Upper lobe of left lung (tissue), 6 donors: ENCODE results near the gene STAG1. TPM values are rescaled to one million over a fixed set of nuclear protein-coding genes. Genes with fewer than 3 reads are reported as not detected.

Experiments used
- ATAC-seq, 2 donors: fragments of 200-7000 bp; cut with Tn5 transposase; one replicate each; pipeline ENCODE4 v1.9.1; 2022; ENCODE audit warnings: mild to moderate bottlenecking in 2 of 2, moderate library complexity in 2 of 2; ENCODE audit not compliant: low FRiP score in 2 of 2
- DNase-seq, 2 donors: peaks; one replicate each; pipeline ENCODE4 v3.0.0-alpha.2; 2019 to 2020
- H3K27ac ChIP-seq, 4 donors: fragments of 200-600 bp; sonication (generic); one replicate each; pipeline ENCODE4 v1.5.1; 2016 to 2019
- H3K27me3 ChIP-seq, 4 donors: fragments of 200-600 bp; sonication (generic); one replicate each; pipeline ENCODE4 v1.5.1; 2017 to 2019
- H3K36me3 ChIP-seq, 4 donors: fragments of 200-600 bp; sonication (generic); one replicate each; pipeline ENCODE4 v1.5.1; 2016 to 2019
- H3K4me1 ChIP-seq, 4 donors: fragments of 200-600 bp; sonication (generic); one replicate each; pipeline ENCODE4 v1.5.1; 2018 to 2019
- H3K4me3 ChIP-seq, 4 donors: fragments of 200-600 bp; sonication (generic); one replicate each; pipeline ENCODE4 v1.5.1; 2017 to 2019; ENCODE audit warnings: mild to moderate bottlenecking in 2 of 4, moderate library complexity in 1 of 4
- H3K9me3 ChIP-seq, 4 donors: fragments of 200-600 bp; sonication (generic); one replicate each; pipeline ENCODE4 v1.5.1; 2018 to 2019
- CTCF ChIP-seq, 6 experiments: fragments of 450-650 bp in 4 of 6; fragments of 200-600 bp in 2 of 6; sonication (generic) in 2 of 6; IDR thresholded peaks; one replicate each; pipeline ENCODE4 v1.5.1; 2016 to 2019; ENCODE audit warnings: antibody characterized with exemption in 6 of 6
- EP300 ChIP-seq, 4 donors: sonication (generic); formaldehyde crosslinking; IDR thresholded peaks; one replicate each; pipeline ENCODE4 v1.5.1; 2017; ENCODE audit warnings: antibody characterized with exemption in 4 of 4, control low read depth in 2 of 4
- POLR2A ChIP-seq, 4 donors: fragments of 450-650 bp; IDR thresholded peaks; one replicate each; pipeline ENCODE4 v1.5.1; 2016 to 2017; ENCODE audit warnings: antibody characterized with exemption in 4 of 4, mild to moderate bottlenecking in 2 of 4
- POLR2AphosphoS5 ChIP-seq, 2 donors: sonication (generic); formaldehyde crosslinking; IDR thresholded peaks; one replicate each; pipeline ENCODE4 v1.5.1; 2017; ENCODE audit warnings: antibody characterized with exemption in 2 of 2
- WGBS, 2 donors: methylation state at CpG; one replicate each; pipeline ENCODE4 v1.1.5; 2017 to 2018; 5-methylcytosine and 5-hydroxymethylcytosine counted together
- total RNA-seq, 6 donors: library from RNA; depleted of rRNA in 4 of 6; stranded (reverse); fragments of >200 nt in 4 of 6; gene quantifications; one replicate each; pipeline versions ENCODE4 v1.1.0 to v1.2.1, GENCODE V29; 2016 to 2021
- donor health status: DM: no; HTN: no; CAD: no; lungs with moderate emphysema.
- donor health status: DM: no; HTN: yes; CAD: no; lungs with severe emphysema.

STAG1 gene
- total RNA-seq, 6 donors from 2014 or later = 19.1 to 65.0 (median 34.2) TPM

DNA sequence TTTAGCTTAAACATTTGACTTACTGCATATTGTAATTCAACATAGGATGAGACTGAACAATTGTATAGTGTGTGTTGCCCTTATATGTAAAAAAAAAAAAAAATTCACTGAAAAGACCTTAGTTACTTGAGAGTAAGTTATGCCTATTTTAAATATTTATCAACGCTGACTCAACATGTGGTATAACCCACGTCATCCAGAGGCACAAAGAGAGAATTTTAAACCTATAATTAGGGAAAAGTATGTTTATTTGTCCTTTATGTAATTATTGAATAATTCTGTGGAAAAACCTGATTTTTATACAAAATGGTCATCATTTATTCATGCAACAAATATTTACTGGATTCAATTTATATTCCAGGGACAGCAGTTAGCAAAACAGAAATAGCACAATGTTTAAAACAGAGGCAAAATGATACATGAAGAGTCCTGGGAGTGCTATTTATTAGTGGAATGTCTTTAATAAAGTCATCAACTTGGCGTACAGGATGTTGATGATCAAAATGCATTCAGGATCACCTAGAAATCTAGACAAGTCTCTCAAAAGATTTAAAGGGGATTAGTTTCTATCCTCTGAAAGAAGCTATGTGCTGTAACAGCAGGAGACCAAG, 278.4 kb downstream of the STAG1 start:
- no peak for ATAC-seq
- TF ChIP-seq POLR2AphosphoS5 (IDR thresholded peaks at IDR 0.05) = no peak
- no peak for TF ChIP-seq CTCF (IDR thresholded peaks at IDR 0.05)
- TF ChIP-seq EP300 (IDR thresholded peaks at IDR 0.05) = no peak
- TF ChIP-seq POLR2A (IDR thresholded peaks at IDR 0.05) = no peak
- 93 to 96% methylated on average over 3 of the region's 3 CpGs for WGBS, 2 donors

GRCh38 chr3:136465296-136465695, 286.9 kb downstream of the STAG1 start:
- TF ChIP-seq EP300 (IDR thresholded peaks at IDR 0.05) (no peak), POLR2A (IDR thresholded peaks at IDR 0.05) (no peak), POLR2AphosphoS5 (IDR thresholded peaks at IDR 0.05) (no peak), CTCF (IDR thresholded peaks at IDR 0.05) (no peak)
- DNase-seq = no peak

More for the DNA sequence above, 278.4 kb downstream of the STAG1 start:
- Histone ChIP-seq H3K4me3 (no peak overlapping the region), H3K4me1 (no peaks in the 10 kb centered on the region), H3K27me3 (no peaks in the 10 kb centered on the region), H3K9me3 (no peaks in the 10 kb centered on the region), H3K36me3 (peaks cover 0 to 36% (median 2%) of the 10 kb centered on the region in 4 donors), H3K27ac (no peak overlapping the region)
- DNase-seq = no peak

DNA sequence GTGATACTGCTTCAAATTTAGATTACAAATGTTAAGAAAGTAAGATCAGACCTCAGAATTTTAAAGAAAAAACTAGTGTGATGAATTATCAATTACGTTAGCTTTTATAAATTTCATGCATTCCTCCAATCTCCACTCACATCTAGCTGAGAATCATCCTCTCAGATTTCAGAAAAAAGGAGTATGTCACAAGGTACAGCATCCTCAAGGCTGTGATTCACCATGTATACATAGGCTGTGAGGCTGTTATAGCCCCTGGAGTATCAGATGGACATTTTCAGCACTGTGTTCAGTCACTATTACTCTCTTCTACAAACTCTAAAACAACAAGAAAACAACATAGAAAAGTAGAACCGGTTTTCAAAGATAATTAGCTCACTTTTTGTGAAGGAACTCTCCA, 287.7 kb downstream of the STAG1 start:
- 88 to 89% methylated on average over 2 of the region's 2 CpGs for WGBS, 2 donors
- Histone ChIP-seq H3K27ac (no peak overlapping the region), H3K4me1 (no peaks in the 10 kb centered on the region), H3K36me3 (peaks cover 0 to 11% (median 7%) of the 10 kb centered on the region in 4 donors), H3K9me3 (no peaks in the 10 kb centered on the region), H3K27me3 (no peaks in the 10 kb centered on the region), H3K4me3 (no peak overlapping the region)
- ATAC-seq (no peak), DNase-seq (no peak)
- TF ChIP-seq CTCF (IDR thresholded peaks at IDR 0.05) = no peak
- TF ChIP-seq EP300 (IDR thresholded peaks at IDR 0.05) = no peak
- TF ChIP-seq POLR2A (IDR thresholded peaks at IDR 0.05) = no peak
- no peak for TF ChIP-seq POLR2AphosphoS5 (IDR thresholded peaks at IDR 0.05)

More at GRCh38 chr3:136465296-136465695, 286.9 kb downstream of the STAG1 start:
- no peaks in the 10 kb centered on the region for H3K4me1 ChIP-seq
- H3K27me3 ChIP-seq = no peaks in the 10 kb centered on the region
- peaks cover 0 to 9% (median 7%) of the 10 kb centered on the region in 4 donors for H3K36me3 ChIP-seq
- H3K4me3 ChIP-seq = no peak overlapping the region
- no peak for ATAC-seq
- H3K27ac ChIP-seq = no peak overlapping the region
- WGBS, 2 donors = 95 to 97% methylated on average over 5 of the region's 5 CpGs
- H3K9me3 ChIP-seq = no peaks in the 10 kb centered on the region

DNA sequence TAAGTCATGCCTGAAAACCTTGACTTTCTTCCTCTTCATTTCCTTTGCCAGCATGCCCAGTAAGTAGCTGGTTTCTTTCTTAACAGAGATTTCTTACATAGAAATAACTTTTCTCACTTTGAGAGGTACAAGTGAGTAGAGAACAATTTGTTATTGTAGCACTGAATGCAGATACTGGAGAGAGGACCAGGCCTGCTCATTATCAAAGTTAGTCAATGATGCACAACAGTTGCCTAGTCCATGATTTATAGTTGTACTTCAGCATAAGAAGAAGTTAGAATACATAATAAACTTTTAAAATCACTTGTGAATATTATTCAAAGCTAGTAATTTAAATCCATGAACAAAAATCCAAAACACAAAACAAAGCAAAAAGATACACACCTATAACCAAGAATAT, 289.0 kb downstream of the STAG1 start:
- Histone ChIP-seq H3K9me3 (peaks cover 0 to 3% (median 2%) of the 10 kb centered on the region in 4 donors), H3K27me3 (no peaks in the 10 kb centered on the region), H3K27ac (no peak overlapping the region), H3K4me1 (no peaks in the 10 kb centered on the region), H3K36me3 (peaks cover 0 to 23% (median 7%) of the 10 kb centered on the region in 4 donors), H3K4me3 (no peak overlapping the region)
- no peak for TF ChIP-seq POLR2AphosphoS5 (IDR thresholded peaks at IDR 0.05)
- ATAC-seq = no peak
- DNase-seq = no peak

DNA sequence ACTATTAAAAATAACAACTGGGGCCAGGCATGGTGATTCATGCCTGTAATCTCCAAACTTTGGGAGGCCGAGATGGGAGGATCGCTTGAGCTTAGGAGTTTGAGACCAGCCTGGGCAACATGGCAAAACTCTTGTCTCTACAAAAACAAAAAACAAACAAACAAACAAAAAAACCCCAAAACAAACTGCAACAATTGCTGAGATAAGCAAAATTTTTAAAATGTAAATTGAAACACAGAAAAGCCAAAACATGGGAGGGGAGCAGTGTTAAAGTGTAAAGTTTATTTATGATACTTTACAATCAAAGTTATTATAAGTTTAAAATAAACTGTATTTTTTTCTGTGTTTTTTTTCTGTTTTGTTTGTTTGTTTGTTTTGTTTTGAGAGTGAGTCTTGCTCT, 294.4 kb downstream of the STAG1 start:
- Histone ChIP-seq H3K27ac (no peak overlapping the region), H3K9me3 (peaks cover 20 to 35% (median 29%) of the 10 kb centered on the region in 4 donors), H3K36me3 (peaks cover 8 to 45% (median 14%) of the 10 kb centered on the region in 4 donors), H3K27me3 (no peaks in the 10 kb centered on the region), H3K4me1 (no peaks in the 10 kb centered on the region), H3K4me3 (no peak overlapping the region)
- WGBS, 2 donors = 93 to 96% methylated on average over 2 of the region's 2 CpGs
- ATAC-seq (no peak), DNase-seq (no peak)
- TF ChIP-seq POLR2AphosphoS5 (IDR thresholded peaks at IDR 0.05) (no peak), CTCF (IDR thresholded peaks at IDR 0.05) (no peak), POLR2A (IDR thresholded peaks at IDR 0.05) (no peak), EP300 (IDR thresholded peaks at IDR 0.05) (no peak)
